Breast epithelium (tissue), 3 donors: ENCODE data around the gene ALOX5.

Experiments
- POLR2A ChIP-seq: fragments of 450-650 bp; IDR thresholded peaks from one replicate; pipeline ENCODE4 v1.6.1; 2016; ENCODE audit warnings: antibody characterized with exemption, mild to moderate bottlenecking, moderate library complexity
- POLR2AphosphoS5 ChIP-seq, 3 donors: sonication (generic); formaldehyde crosslinking; IDR thresholded peaks; one replicate each; pipeline ENCODE4 v1.6.1; 2017; ENCODE audit warnings: antibody characterized with exemption in 3 of 3
- TF ChIP-seq, protein P1 (sequence below), 3 donors: fragments of 450-650 bp; IDR thresholded peaks; one replicate each; pipeline ENCODE4 v1.5.1; 2016 to 2017; ENCODE audit warnings: antibody characterized with exemption in 3 of 3, mild to moderate bottlenecking in 3 of 3, moderate library complexity in 3 of 3

- TF ChIP-seq, protein P1, sequence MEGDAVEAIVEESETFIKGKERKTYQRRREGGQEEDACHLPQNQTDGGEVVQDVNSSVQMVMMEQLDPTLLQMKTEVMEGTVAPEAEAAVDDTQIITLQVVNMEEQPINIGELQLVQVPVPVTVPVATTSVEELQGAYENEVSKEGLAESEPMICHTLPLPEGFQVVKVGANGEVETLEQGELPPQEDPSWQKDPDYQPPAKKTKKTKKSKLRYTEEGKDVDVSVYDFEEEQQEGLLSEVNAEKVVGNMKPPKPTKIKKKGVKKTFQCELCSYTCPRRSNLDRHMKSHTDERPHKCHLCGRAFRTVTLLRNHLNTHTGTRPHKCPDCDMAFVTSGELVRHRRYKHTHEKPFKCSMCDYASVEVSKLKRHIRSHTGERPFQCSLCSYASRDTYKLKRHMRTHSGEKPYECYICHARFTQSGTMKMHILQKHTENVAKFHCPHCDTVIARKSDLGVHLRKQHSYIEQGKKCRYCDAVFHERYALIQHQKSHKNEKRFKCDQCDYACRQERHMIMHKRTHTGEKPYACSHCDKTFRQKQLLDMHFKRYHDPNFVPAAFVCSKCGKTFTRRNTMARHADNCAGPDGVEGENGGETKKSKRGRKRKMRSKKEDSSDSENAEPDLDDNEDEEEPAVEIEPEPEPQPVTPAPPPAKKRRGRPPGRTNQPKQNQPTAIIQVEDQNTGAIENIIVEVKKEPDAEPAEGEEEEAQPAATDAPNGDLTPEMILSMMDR (IDR thresholded peaks at IDR 0.05) = no peak
- TF ChIP-seq POLR2A = no peak
- TF ChIP-seq POLR2AphosphoS5 (IDR thresholded peaks at IDR 0.05) = no peak
Measured at GRCh38 chr10:45460235-45460878, 86.3 kb downstream of the ALOX5 start.
